MCF 10A (cell line): Measurements from ENCODE around the gene PDGFD. TPM values are rescaled to one million over a fixed set of nuclear protein-coding genes. Genes with fewer than 3 reads are reported as not detected.

ENCODE experiments used
- BruUV-seq: library from RNA; stranded (reverse); fragments of 400-500 nt; replicated peaks from 2 replicates; lab custom pipeline; 2021; lab: Mats Ljungman, UMichigan
- CTCF ChIA-PET: fragments of 300-600 bp; sonication (Branson Sonifier 250); formaldehyde crosslinking; extraction: SDS; loops from one replicate; lab custom pipeline; 2021; ENCODE audit warnings: antibody characterized with exemption, inconsistent platforms; lab: Yijun Ruan, JAX
- POLR2A ChIA-PET: fragments of 300-600, 350-650 bp; sonication (Branson Sonifier 250); formaldehyde crosslinking; extraction: SDS; loops from one replicate; lab custom pipeline; 2020; ENCODE audit warnings: antibody characterized with exemption, inconsistent platforms; lab: Yijun Ruan, JAX
- DNase-seq: peaks from one replicate; pipeline ENCODE4 v3.0.0-alpha.2; 2018; ENCODE audit not compliant: unreplicated experiment
- H3K27ac Mint-ChIP-seq: one replicate; pipeline ENCODE4 v1.8.0; 2022; ENCODE audit warnings: mild to moderate bottlenecking, low read depth, mixed read lengths; ENCODE audit not compliant: unreplicated experiment
- H3K27me3 Mint-ChIP-seq: one replicate; pipeline ENCODE4 v1.8.0; 2022; ENCODE audit warnings: mixed read lengths; ENCODE audit not compliant: insufficient read depth, unreplicated experiment
- H3K36me3 Mint-ChIP-seq: one replicate; pipeline ENCODE4 v1.8.0; 2022; ENCODE audit warnings: mild to moderate bottlenecking, moderate library complexity, mixed read lengths; ENCODE audit not compliant: insufficient read depth, unreplicated experiment
- H3K4me1 Mint-ChIP-seq: one replicate; pipeline ENCODE4 v1.8.0; 2022; ENCODE audit warnings: mixed read lengths; ENCODE audit not compliant: insufficient read depth, unreplicated experiment
- H3K4me3 Mint-ChIP-seq: one replicate; pipeline ENCODE4 v1.8.0; 2022; ENCODE audit warnings: mild to moderate bottlenecking, moderate library complexity, mixed read lengths; ENCODE audit not compliant: unreplicated experiment
- H3K9me3 Mint-ChIP-seq: one replicate; pipeline ENCODE4 v1.8.0; 2022; ENCODE audit warnings: mixed read lengths; ENCODE audit not compliant: unreplicated experiment
- CTCF ChIP-seq: fragments of 200-600 bp; IDR thresholded peaks from one replicate; pipeline ENCODE4 v1.8.0; 2022; ENCODE audit warnings: antibody characterized with exemption, mild to moderate bottlenecking; ENCODE audit not compliant: unreplicated experiment
- intact Hi-C: fragments of 100-400 bp; cut with micrococcal nuclease; formaldehyde crosslinking; loops from 2 replicates; pipeline ENCODE4 v1.14.1; 2022
- total RNA-seq: library from RNA; stranded (reverse); gene quantifications from 2 replicates; pipeline ENCODE4 v1.2.3, GENCODE V29; 2022

Gene PDGFD
- total RNA-seq, 1 experiment from 2014 or later, result 0.61 TPM

GRCh38 chr11:103898577-103899336 lies 265.2 kb downstream of the PDGFD start:
- ChIA-PET CTCF (no interaction called here), POLR2A (interaction anchor here (1.0 kb wide), 1 partner anchor 125 kb away, joined by 3 read pairs; no protein-coding TSS in a partner anchor)
- no TSS peak for BruUV-seq
- intact Hi-C loops, result no loop called here
- no peaks in the 10 kb centered on the region for H3K27me3 Mint-ChIP-seq
- H3K27ac Mint-ChIP-seq, result no peak overlapping the region
- no peak for TF ChIP-seq CTCF
- DNase-seq, result no peak
- H3K9me3 Mint-ChIP-seq, result no peaks in the 10 kb centered on the region
- no peaks in the 10 kb centered on the region for H3K36me3 Mint-ChIP-seq
- no peak overlapping the region for H3K4me3 Mint-ChIP-seq
- H3K4me1 Mint-ChIP-seq, result no peaks in the 10 kb centered on the region

DNA sequence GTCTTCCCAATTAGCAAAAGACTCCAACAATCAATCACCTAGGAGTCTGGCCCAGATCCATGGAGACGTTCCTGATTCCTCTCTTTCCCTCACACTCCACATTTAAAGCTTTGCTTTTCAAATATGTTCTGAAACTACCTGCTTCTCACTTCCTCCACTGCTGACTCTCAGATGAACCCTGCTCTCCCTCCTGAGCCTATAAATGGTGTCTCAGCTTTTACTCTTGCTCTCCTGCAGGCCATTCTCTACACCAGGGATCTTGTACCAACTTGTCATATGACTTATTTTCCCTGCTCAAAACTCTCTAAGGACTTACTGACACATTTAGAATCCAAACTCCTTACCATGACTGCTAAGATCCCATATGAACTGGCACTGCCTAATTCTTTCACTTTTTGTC lies 265.9 kb downstream of the PDGFD start:
- CTCF ChIA-PET, result interaction anchor here (0.7 kb wide), 2 partner anchors 71 to 210 kb away, joined by 3 to 4 read pairs; no protein-coding TSS in a partner anchor
- no peaks in the 10 kb centered on the region for H3K27me3 Mint-ChIP-seq
- intact Hi-C loops, result no loop called here
- DNase-seq, result no peak
- H3K4me1 Mint-ChIP-seq, result no peaks in the 10 kb centered on the region
- no peak for TF ChIP-seq CTCF
- POLR2A ChIA-PET, result no interaction called here
- H3K36me3 Mint-ChIP-seq, result no peaks in the 10 kb centered on the region
- no peaks in the 10 kb centered on the region for H3K9me3 Mint-ChIP-seq
- no peak overlapping the region for H3K4me3 Mint-ChIP-seq
- no TSS peak for BruUV-seq
- H3K27ac Mint-ChIP-seq, result no peak overlapping the region

GRCh38 chr11:103897160-103897936 lies 266.6 kb downstream of the PDGFD start:
- no peak for TF ChIP-seq CTCF
- BruUV-seq, result no TSS peak
- intact Hi-C loops, result no loop called here
- no peaks in the 10 kb centered on the region for H3K4me1 Mint-ChIP-seq
- no peaks in the 10 kb centered on the region for H3K36me3 Mint-ChIP-seq
- ChIA-PET CTCF (interaction anchor here (0.7 kb wide), 2 partner anchors 72 to 209 kb away, joined by 3 to 4 read pairs; no protein-coding TSS in a partner anchor), POLR2A (no interaction called here)
- no peak overlapping the region for H3K27ac Mint-ChIP-seq
- no peaks in the 10 kb centered on the region for H3K27me3 Mint-ChIP-seq
- H3K9me3 Mint-ChIP-seq, result no peaks in the 10 kb centered on the region
- no peak for DNase-seq
- no peak overlapping the region for H3K4me3 Mint-ChIP-seq

DNA sequence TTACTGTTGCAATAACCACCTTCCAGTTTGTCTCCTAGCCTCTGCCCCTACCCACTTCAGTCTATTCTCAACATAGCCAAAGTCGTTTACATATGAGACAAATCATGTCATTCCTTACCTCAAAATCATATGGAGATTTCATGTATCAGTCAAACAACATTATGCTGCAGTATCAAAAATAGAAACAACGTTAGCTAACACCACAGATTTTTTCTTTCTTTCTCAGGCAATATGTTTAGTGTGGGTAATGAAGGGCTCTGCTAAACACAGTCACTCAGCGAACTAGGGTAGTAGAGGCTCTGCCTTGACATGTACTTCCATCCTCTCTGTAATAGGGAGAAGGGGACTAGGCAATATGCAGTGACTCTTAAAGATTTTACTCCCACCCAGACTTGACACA lies 268.8 kb downstream of the PDGFD start:
- TF ChIP-seq CTCF, result no peak
- Mint-ChIP-seq H3K4me1 (no peaks in the 10 kb centered on the region), H3K27me3 (no peaks in the 10 kb centered on the region), H3K4me3 (no peak overlapping the region), H3K27ac (no peak overlapping the region), H3K36me3 (no peaks in the 10 kb centered on the region), H3K9me3 (no peaks in the 10 kb centered on the region)
- POLR2A ChIA-PET, result no interaction called here
- intact Hi-C loops, result no loop called here
- CTCF ChIA-PET, result no interaction called here
- no peak for DNase-seq
- no TSS peak for BruUV-seq
